Right ventricle myocardium inferior (tissue), 1 donor: ENCODE results near the gene ARID1A. TPM values are rescaled to one million over a fixed set of nuclear protein-coding genes. Genes with fewer than 3 reads are reported as not detected.

Source experiments
- ATAC-seq: fragments of 200-7000 bp; cut with Tn5 transposase; one replicate; pipeline ENCODE4 v1.9.1; 2020; ENCODE audit warnings: mild to moderate bottlenecking, moderate library complexity
- DNase-seq: peaks from one replicate; pipeline ENCODE4 v3.0.0; 2021; ENCODE audit errors: missing footprints
- intact Hi-C: fragments of 100-400 bp; cut with DNase I; formaldehyde crosslinking; loops from one replicate; pipeline ENCODE4 v1.11.0; 2022
- total RNA-seq: library from RNA; stranded (reverse); fragmentation: NEBNext Ultra II Directional; extraction: Animal tissue kit (Norgen Biotek cat#: 25700); gene quantifications from one replicate; pipeline ENCODE4 v1.2.1, GENCODE V29; 2021
- donor health status: DM: no; HTN: yes; CAD: no; lungs with severe emphysema.

The ARID1A gene
- total RNA-seq, 1 donor from 2014 or later, result 27.5 TPM

DNA sequence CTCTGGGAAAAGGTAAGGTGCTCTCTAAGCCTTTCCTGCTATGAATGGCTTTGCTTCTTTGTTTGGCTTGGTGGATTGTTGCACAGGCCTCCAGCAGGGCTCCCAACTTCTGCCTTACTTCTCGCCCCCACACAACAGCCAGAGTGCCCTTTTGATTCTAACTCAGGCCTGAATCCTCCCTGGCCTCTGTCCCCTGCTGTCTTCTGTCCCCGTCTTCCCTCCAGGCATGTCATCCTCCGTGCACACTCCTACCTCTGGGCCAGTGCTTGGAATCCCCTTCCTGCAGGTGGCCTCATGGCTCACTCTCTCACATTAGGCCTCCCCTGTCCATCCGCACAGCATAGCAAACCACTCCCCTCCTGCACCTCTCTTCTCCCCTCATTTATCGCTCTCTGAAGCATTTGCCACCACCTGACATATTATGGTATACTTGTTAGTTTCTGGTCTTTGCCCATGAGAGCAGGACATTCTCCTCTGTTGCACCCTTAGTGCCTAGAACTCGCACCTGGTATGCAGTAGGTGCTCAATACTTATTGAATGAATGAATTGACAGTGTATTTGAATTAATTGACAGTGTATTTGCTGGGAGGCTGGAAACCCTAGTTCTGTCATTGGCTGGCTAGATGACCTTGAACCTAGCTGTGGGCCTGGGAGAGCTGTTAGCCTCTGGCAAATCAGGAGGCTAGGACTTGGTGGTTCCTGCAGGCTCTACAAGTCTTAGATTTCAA lies 133.5 kb downstream of the ARID1A start:
- ATAC-seq (no peak), DNase-seq (no peak)
- intact Hi-C loops, result no loop called here

GRCh38 chr1:26831059-26831458 lies 135.2 kb downstream of the ARID1A start:
- intact Hi-C loops, result no loop called here
- ATAC-seq, result no peak
- no peak for DNase-seq

Other genes with a start within 250 kb of the ARID1A start
- gene HMGN2, start 223.6 kb upstream of the ARID1A start, total RNA-seq, result 150 TPM
- 6.9 TPM for gene RPS6KA1, start 166.3 kb upstream of the ARID1A start, total RNA-seq
- 6.1 TPM for gene PIGV, start 91.9 kb downstream of the ARID1A start, total RNA-seq
- gene ZDHHC18, start 130.7 kb downstream of the ARID1A start, total RNA-seq, result 17.7 TPM
- not detected for gene SFN, start 167.1 kb downstream of the ARID1A start, total RNA-seq
- 14.9 TPM for gene GPN2, start 194.3 kb downstream of the ARID1A start, total RNA-seq
- gene GPATCH3, start 204.5 kb downstream of the ARID1A start, total RNA-seq, result 10.9 TPM
- 4.7 TPM for gene NR0B2, start 218.0 kb downstream of the ARID1A start, total RNA-seq
- 72.5 TPM for gene NUDC, start 225.7 kb downstream of the ARID1A start, total RNA-seq